Mucosa of rectum (tissue), 2 donors: ENCODE results near the gene CDHR2.

ENCODE experiments used
- H3K27ac ChIP-seq, 2 donors: one replicate each; pipeline ENCODE4 v1.7.0; 2013; ENCODE audit warnings: inconsistent platforms in 2 of 2, low read depth in 2 of 2, low read length in 2 of 2
- H3K27me3 ChIP-seq, 2 donors: one replicate each; pipeline ENCODE4 v1.7.0; 2013; ENCODE audit warnings: low read length in 2 of 2; ENCODE audit not compliant: control insufficient read depth in 2 of 2, insufficient read depth in 2 of 2
- H3K36me3 ChIP-seq, 2 donors: one replicate each; pipeline ENCODE4 v1.7.0; 2013; ENCODE audit warnings: low read length in 2 of 2; ENCODE audit not compliant: control insufficient read depth in 2 of 2, insufficient read depth in 2 of 2
- H3K4me1 ChIP-seq, 2 donors: one replicate each; pipeline ENCODE4 v1.7.0; 2013; ENCODE audit warnings: low read length in 2 of 2, mild to moderate bottlenecking in 1 of 2; ENCODE audit not compliant: control insufficient read depth in 2 of 2, insufficient read depth in 2 of 2
- H3K4me3 ChIP-seq, 2 donors: one replicate each; pipeline ENCODE4 v1.7.0; 2013; ENCODE audit warnings: low read length in 2 of 2
- H3K9ac ChIP-seq, 2 donors: one replicate each; pipeline ENCODE4 v1.7.0; 2013; ENCODE audit warnings: low read length in 2 of 2, low read depth in 1 of 2, mild to moderate bottlenecking in 1 of 2
- H3K9me3 ChIP-seq, 2 donors: one replicate each; pipeline ENCODE4 v1.7.0; 2013; ENCODE audit warnings: low read length in 2 of 2; ENCODE audit not compliant: control insufficient read depth in 2 of 2
- donor health status: healthy.
- donor health status: Normal muscosa, but diverticular disease.

CDHR2 gene

GRCh38 chr5:176606032-176606431 is 56.9 kb downstream of the CDHR2 start:
- no peak overlapping the region for H3K27ac ChIP-seq
- H3K4me1 ChIP-seq = peaks cover 0 to 5% of the 10 kb centered on the region in 2 donors
- H3K9ac ChIP-seq = no peak overlapping the region
- no peak overlapping the region for H3K4me3 ChIP-seq
- H3K36me3 ChIP-seq = no peaks in the 10 kb centered on the region
- no peaks in the 10 kb centered on the region for H3K9me3 ChIP-seq
- H3K27me3 ChIP-seq = peaks cover 4 to 6% of the 10 kb centered on the region in 2 donors

GRCh38 chr5:176606875-176607274 is 57.7 kb downstream of the CDHR2 start:
- peaks cover 4 to 6% of the 10 kb centered on the region in 2 donors for H3K27me3 ChIP-seq
- peaks cover 0 to 5% of the 10 kb centered on the region in 2 donors for H3K4me1 ChIP-seq
- H3K27ac ChIP-seq = no peak overlapping the region
- no peaks in the 10 kb centered on the region for H3K36me3 ChIP-seq
- H3K9ac ChIP-seq = no peak overlapping the region
- no peaks in the 10 kb centered on the region for H3K9me3 ChIP-seq
- no peak overlapping the region for H3K4me3 ChIP-seq

GRCh38 chr5:176608142-176608705 is 59.1 kb downstream of the CDHR2 start:
- Histone ChIP-seq H3K27me3 (peaks cover 4 to 10% of the 10 kb centered on the region in 2 donors), H3K9me3 (no peaks in the 10 kb centered on the region), H3K4me3 (no peak overlapping the region), H3K36me3 (no peaks in the 10 kb centered on the region), H3K9ac (no peak overlapping the region), H3K27ac (no peak overlapping the region), H3K4me1 (peaks cover 0 to 5% of the 10 kb centered on the region in 2 donors)

GRCh38 chr5:176608937-176609723 is 60.0 kb downstream of the CDHR2 start:
- Histone ChIP-seq H3K27ac (no peak overlapping the region), H3K4me3 (no peak overlapping the region), H3K27me3 (peaks cover 4 to 10% of the 10 kb centered on the region in 2 donors), H3K9ac (no peak overlapping the region), H3K36me3 (no peaks in the 10 kb centered on the region), H3K9me3 (no peaks in the 10 kb centered on the region), H3K4me1 (peaks cover 0 to 5% of the 10 kb centered on the region in 2 donors)

GRCh38 chr5:176609724-176610434 is 60.7 kb downstream of the CDHR2 start, which contains the start of gene GPRIN1:
Gene GPRIN1, minus strand, starts transcription at chr5:176610156. Its CDS starts 10,322 bp downstream, at chr5:176599834.
- no peak within 1 kb of the TSS for H3K27ac ChIP-seq
- peaks cover 4 to 13% of the 10 kb centered on the region in 2 donors for H3K27me3 ChIP-seq
- H3K9ac ChIP-seq = peak within 1 kb of the TSS in 1 of 2 donors; percentile 32
- no peaks in the 10 kb centered on the region for H3K36me3 ChIP-seq
- H3K4me3 ChIP-seq = peak within 1 kb of the TSS; percentile 61 to 62
- H3K4me1 ChIP-seq = peaks cover 0 to 5% of the 10 kb centered on the region in 2 donors
- no peaks in the 10 kb centered on the region for H3K9me3 ChIP-seq

- Histone ChIP-seq H3K9me3 (no peaks in the 10 kb centered on the region), H3K27ac (no peak overlapping the region), H3K4me3 (peak overlapping the region; percentile 61 to 62), H3K27me3 (peaks cover 4 to 14% of the 10 kb centered on the region in 2 donors), H3K9ac (peak overlapping the region in 1 of 2 donors; percentile 32), H3K4me1 (peaks cover 0 to 5% of the 10 kb centered on the region in 2 donors), H3K36me3 (no peaks in the 10 kb centered on the region)
Observed at GRCh38 chr5:176610435-176610773, 61.3 kb downstream of the CDHR2 start.

- Histone ChIP-seq H3K27ac (no peak overlapping the region), H3K4me3 (no peak overlapping the region), H3K36me3 (no peaks in the 10 kb centered on the region), H3K9ac (no peak overlapping the region), H3K9me3 (no peaks in the 10 kb centered on the region), H3K4me1 (peaks cover 0 to 5% of the 10 kb centered on the region in 2 donors), H3K27me3 (peaks cover 4 to 14% of the 10 kb centered on the region in 2 donors)
Observed at GRCh38 chr5:176611435-176611834, 62.3 kb downstream of the CDHR2 start.

GRCh38 chr5:176612008-176612407 is 62.9 kb downstream of the CDHR2 start:
- Histone ChIP-seq H3K9ac (no peak overlapping the region), H3K4me1 (peaks cover 0 to 5% of the 10 kb centered on the region in 2 donors), H3K36me3 (no peaks in the 10 kb centered on the region)

GRCh38 chr5:176612855-176613254 is 63.7 kb downstream of the CDHR2 start:
- peaks cover 11 to 19% of the 10 kb centered on the region in 2 donors for H3K27me3 ChIP-seq
- no peak overlapping the region for H3K9ac ChIP-seq
- H3K27ac ChIP-seq = no peak overlapping the region
- no peaks in the 10 kb centered on the region for H3K36me3 ChIP-seq
- peaks cover 0 to 5% of the 10 kb centered on the region in 2 donors for H3K4me1 ChIP-seq
- no peak overlapping the region for H3K4me3 ChIP-seq
- H3K9me3 ChIP-seq = no peaks in the 10 kb centered on the region

More at GRCh38 chr5:176612008-176612407, 62.9 kb downstream of the CDHR2 start:
- no peak overlapping the region for H3K4me3 ChIP-seq
- H3K27me3 ChIP-seq = peaks cover 8 to 17% of the 10 kb centered on the region in 2 donors
- no peak overlapping the region for H3K27ac ChIP-seq
- H3K9me3 ChIP-seq = no peaks in the 10 kb centered on the region
